Measurements from ENCODE around the gene SLC25A28. TPM values are rescaled to one million over a fixed set of nuclear protein-coding genes. Genes with fewer than 3 reads are reported as not detected.

Gene SLC25A28
- total and polyA plus RNA-seq, 2 experiments from 2014 or later: 12.4 to 15.5 TPM

- TF ChIP-seq CTCF (conservative IDR thresholded peaks at IDR 0.05; ENCODE audit: low read depth in 2 of 2) (no peak), POLR2AphosphoS5 (IDR thresholded peaks at IDR 0.05; ENCODE audit: low read depth) (no peak), STAT1 (IDR thresholded peaks at IDR 0.05; ENCODE audit: unreplicated experiment) (no peak)
Observed at GRCh38 chr10:99623919-99624318, 3.7 kb upstream of the SLC25A28 start (continued).

GRCh38 chr10:99621454-99622251 lies 1.4 kb upstream of the SLC25A28 start:
- Mint-ChIP-seq H3K27me3 (ENCODE audit: insufficient read depth, low read depth, poor library complexity) (peaks cover 2% of the 10 kb centered on the region), H3K27ac (peak overlapping the region; percentile 92), H3K36me3 (ENCODE audit: low read depth) (no peaks in the 10 kb centered on the region), H3K4me3 (peak overlapping the region; percentile 83), H3K4me1 (peaks cover 22% of the 10 kb centered on the region), H3K9me3 (no peaks in the 10 kb centered on the region)
- Histone ChIP-seq H3K4me1 (ENCODE audit: insufficient read depth) (peaks cover 28% of the 10 kb centered on the region), H3F3A (replicated peaks; ENCODE audit: low read depth) (0 out of 2 replicates have a peak, but pooled peaks cover 7% of the 10 kb centered on the region), H3K4me3 (peak overlapping the region; percentile 87), H3K27me3 (ENCODE audit: insufficient read depth) (no peaks in the 10 kb centered on the region), H4K20me1 (replicated peaks; ENCODE audit: insufficient read depth) (peaks cover 3% of the 10 kb centered on the region; the same call in 1 of the 2 replicates), H3K4me2 (peak overlapping the region; percentile 92), H3K9me2 (ENCODE audit: insufficient read depth) (no peaks in the 10 kb centered on the region), H2AFZ (peak overlapping the region; percentile 86), H3K36me3 (ENCODE audit: insufficient read depth) (no peaks in the 10 kb centered on the region), H3K27ac (ENCODE audit: low read depth) (peak overlapping the region; percentile 96), H3K79me2 (replicated peaks; ENCODE audit: insufficient read depth) (peaks cover 30% of the 10 kb centered on the region)
- DNase-seq (ENCODE audit: low spot score): no peak
- no peak for ATAC-seq
- TF ChIP-seq ZNF331 (CRISPR knock-in tag; IDR thresholded peaks at IDR 0.05; ENCODE audit: low read depth): no peak
- TF ChIP-seq ZNF114 (CRISPR knock-in tag; IDR thresholded peaks at IDR 0.05): no peak
- TF ChIP-seq POLR2AphosphoS5 (IDR thresholded peaks at IDR 0.05; ENCODE audit: low read depth): no peak; the same call in none of the 2 replicates
- TF ChIP-seq EZH2phosphoT487 (IDR thresholded peaks at IDR 0.05; ENCODE audit: unreplicated experiment): no peak
- TF ChIP-seq JUNB (IDR thresholded peaks at IDR 0.05; ENCODE audit: unreplicated experiment): no peak

GRCh38 chr10:99620711-99621453 lies 643 bp upstream of the SLC25A28 start:
- no peaks in the 10 kb centered on the region for H3K36me3 Mint-ChIP-seq (ENCODE audit: low read depth)
- Histone ChIP-seq H3K4me2 (peak overlapping the region; percentile 92), H2AFZ (peak overlapping the region; percentile 86), H3K27me3 (ENCODE audit: insufficient read depth) (no peaks in the 10 kb centered on the region), H3K27ac (ENCODE audit: low read depth) (peak overlapping the region; percentile 96), H3K36me3 (ENCODE audit: insufficient read depth) (no peaks in the 10 kb centered on the region), H3K4me1 (ENCODE audit: insufficient read depth) (peaks cover 28% of the 10 kb centered on the region), H4K20me1 (replicated peaks; ENCODE audit: insufficient read depth) (peaks cover 3% of the 10 kb centered on the region; the same call in 1 of the 2 replicates), H3K9me2 (ENCODE audit: insufficient read depth) (no peaks in the 10 kb centered on the region), H3K79me2 (replicated peaks; ENCODE audit: insufficient read depth) (peaks cover 30% of the 10 kb centered on the region), H3K4me3 (peak overlapping the region; percentile 87), H3F3A (replicated peaks; ENCODE audit: low read depth) (0 out of 2 replicates have a peak, but pooled peaks cover 7% of the 10 kb centered on the region)
- peaks cover 2% of the 10 kb centered on the region for H3K27me3 Mint-ChIP-seq (ENCODE audit: insufficient read depth, low read depth, poor library complexity)
- peaks cover 22% of the 10 kb centered on the region for H3K4me1 Mint-ChIP-seq
- H3K4me3 Mint-ChIP-seq: peak overlapping the region; percentile 83
- H3K9me3 Mint-ChIP-seq: no peaks in the 10 kb centered on the region
- TF ChIP-seq ZNF331 (CRISPR knock-in tag; IDR thresholded peaks at IDR 0.05; ENCODE audit: low read depth): no peak
- TF ChIP-seq REST (IDR thresholded peaks at IDR 0.05; ENCODE audit: unreplicated experiment): no peak
- peak; percentile 64 for TF ChIP-seq CREB1 (CRISPR knock-in tag; IDR thresholded peaks at IDR 0.05; ENCODE audit: low read depth)
- peak; percentile 71 for TF ChIP-seq POLR2AphosphoS5 (IDR thresholded peaks at IDR 0.05; ENCODE audit: low read depth)
- ATAC-seq (peak; percentile 94), DNase-seq (ENCODE audit: low spot score) (peak; percentile 100)
- peak overlapping the region; percentile 92 for H3K27ac Mint-ChIP-seq
